Smooth muscle cell of the brain vasculature (primary cell): ENCODE data around the gene PPY.
"Not testable (repeated sequence)": the region's sequence is repeated elsewhere in the genome, so short reads cannot be mapped to it uniquely, and the experiment has no call there.

Source experiments
- DNase-seq: peaks from one replicate; pipeline ENCODE4 v3.0.0-alpha.2; 2012; ENCODE audit warnings: low read depth, low spot score

Gene PPY

DNA sequence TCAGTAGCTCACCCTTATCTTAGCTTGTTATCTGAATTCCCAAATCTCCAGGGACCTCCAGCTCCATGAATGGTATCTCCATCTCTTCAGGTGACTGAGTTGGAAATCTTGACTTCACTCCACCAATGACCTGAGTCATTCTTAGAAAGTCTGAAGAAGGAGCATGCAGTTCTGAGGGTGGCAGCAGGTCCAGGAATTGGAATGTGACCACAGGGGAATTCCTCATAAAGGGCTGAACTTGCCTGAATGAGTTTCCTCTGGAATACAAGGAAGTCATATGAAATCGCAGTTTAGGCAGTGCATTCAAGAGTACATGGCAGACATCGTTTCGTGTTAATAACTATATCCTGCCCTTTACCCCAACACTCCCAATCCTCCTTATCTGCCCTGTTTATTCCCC is 24.0 kb upstream of the PPY start:
- DNase-seq, result no peak

DNA sequence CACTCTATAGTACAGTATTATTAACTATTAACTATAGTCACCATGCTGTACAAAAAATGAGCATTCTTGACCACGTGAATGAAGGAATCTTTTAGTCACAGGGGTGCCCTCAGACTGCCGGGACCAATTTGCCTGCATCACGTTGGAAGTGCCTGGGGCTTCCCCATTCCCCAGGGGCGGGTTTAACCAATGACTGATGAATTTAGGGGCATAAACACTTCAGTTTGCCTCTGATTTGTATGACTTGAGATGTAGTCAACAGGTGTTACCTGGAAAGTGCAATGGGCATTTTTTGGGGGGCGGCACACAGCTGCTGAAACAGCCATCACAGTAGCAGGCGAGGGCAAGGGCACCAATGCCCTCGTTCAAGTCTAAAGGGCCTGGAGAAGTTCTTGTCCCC is 20.2 kb upstream of the PPY start:
- no peak for DNase-seq

DNA sequence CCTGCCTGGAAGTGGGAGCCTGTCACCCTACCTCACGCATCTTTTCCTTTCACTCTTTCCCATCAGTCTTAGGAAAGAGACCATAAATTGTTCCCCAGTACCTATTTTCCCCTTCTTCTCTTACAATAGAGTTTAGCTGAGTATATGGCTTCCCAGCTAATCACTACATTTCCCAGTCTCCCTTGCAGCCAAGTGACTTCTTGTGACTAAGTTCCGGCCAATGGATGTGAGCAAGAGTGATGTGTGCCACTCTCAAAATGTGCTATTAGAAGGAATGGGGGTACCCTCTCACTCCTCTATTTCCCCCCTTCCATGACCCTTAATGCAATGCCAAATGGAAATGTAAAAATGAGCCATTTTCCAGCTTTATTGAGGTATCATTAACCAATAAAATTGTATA is 19.7 kb upstream of the PPY start:
- DNase-seq, result no peak

DNA sequence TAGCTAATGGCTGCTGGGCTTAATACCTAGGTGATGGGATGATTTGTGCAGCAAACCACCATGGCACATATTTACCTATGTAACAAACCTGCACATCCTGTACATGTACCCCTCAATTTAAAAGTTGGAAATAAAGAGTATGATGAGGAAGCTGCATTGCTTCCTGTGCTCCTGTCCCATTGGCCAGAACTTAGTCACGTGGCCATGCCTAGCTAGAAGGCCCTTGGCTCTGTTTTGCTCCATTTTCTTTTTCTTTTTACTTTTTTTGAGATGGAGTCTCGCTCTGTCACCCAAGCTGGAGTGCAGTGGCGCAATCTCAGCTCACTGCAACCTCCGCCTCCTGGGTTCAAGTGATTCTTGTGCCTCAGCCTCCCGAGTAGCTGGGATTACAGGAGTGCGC is 19.0 kb upstream of the PPY start:
- not testable (repeated sequence) for DNase-seq

DNA sequence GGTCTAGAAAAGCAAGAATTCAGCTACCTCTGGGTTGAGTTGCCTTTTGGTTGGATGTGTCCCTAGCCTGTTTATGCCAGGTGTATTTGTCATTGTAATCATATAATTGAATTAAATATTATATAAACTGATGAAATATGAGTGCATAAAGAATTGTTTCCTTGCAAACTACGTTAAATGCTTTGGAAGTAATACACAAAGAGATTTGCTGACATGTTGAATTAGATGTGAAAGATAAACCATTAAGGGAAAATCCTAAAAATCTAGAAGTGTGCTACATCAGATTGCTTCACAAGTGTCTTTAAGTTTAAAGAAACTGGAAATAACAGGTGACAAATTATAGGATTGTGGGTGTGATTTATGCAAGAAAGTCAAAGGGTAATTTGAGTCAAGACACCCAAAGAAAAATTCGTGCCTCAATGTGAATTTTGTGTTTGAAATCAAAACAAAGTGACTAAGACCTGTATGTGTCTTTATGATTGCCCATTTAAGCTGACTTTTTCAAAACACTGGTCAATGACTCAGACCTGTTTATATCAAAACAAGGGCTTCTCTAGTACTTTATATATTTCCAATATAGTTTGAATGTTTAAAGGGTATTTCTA is 16.6 kb upstream of the PPY start:
- DNase-seq, result no peak

DNA sequence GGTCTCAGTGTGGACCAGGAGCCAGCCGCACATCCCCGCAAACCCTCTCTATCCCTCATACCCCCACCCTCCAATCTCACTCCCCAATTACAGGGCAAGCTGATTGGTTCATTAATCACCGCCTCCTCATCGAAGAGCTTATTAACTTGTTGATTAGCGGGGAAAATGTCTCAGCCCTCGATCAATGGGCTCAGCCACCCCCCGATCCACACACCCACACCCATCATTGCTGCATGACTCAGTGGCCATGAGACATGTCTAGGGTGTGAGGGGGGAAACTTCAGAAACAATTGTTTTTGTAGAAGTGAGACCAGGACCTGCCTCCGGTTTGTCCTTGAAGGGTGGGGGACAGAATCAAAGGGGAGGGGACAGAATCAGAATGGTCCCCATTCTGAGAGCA is 13.9 kb upstream of the PPY start:
- DNase-seq, result no peak

DNA sequence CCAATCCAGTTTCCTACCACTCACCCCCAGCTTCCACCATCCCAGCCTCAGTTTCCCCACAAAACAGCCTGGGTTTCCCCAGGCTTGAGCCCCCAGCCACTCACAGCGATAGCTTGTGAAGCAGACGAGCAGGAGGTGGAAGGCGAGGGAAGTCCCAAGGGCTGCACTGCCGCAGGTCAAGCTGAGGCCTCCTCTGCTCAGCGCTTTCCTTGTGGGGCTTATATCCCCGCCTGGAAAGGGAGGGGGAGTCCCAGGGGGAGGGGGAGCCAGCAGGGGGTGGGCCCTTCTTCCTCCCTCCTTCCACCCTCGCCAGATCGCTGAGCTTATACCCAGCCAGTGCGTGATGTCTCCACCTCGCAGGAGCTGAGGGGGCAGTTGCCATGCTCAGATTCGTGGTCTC is 11.5 kb upstream of the PPY start, which contains the start of gene PYY:
PYY (minus strand) TSS at position 195 of the 400 bp plus-strand sequence. CDS start 457 bp downstream, outside the sequence.
- DNase-seq, result no peak

DNA sequence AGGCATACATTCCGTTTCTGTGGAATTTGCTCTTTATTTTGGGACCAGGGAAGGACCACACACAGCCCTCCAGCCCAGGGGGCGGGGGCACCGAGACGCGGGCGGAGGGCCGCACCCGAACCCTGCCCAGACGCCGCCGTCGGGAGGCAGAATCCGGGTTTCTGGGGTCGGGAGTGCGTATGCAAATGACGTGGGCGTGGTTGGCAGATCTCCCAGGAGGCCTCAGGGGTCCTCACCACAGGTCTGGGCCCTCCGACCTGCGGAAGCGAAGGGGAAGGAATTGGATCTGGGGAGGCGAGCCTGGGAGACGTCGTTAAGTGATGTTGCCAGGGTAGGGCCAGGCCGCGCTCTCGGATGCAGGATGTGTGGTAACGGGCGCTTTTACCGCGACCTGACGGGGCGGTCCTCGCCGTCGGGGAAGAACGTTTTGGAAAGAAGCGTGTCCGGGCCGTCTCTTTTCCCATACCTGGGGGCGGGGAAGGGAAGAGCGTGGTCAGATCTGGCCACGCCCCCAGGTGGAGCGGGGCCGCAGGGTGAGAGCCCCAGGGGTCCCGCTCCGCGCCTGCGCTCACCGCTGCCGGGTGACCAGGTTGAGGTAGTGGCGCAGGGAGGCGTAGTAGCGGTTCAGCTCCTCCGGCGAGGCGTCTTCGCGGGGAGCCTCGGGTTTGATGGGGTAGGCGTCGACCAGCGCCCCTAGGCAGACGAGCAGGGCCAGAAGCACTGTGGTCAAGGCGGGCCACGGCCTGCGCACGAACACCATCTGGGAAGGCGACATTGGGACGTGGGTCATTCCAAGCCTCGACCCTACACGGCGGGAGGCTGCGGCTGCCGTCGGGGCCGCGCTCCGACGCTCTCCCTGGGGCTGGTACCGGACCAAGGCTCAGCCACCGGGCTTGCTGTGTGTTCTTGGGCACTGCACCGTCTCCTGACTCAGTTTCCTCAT is 10.7 kb upstream of the PPY start:
- DNase-seq, result no peak

DNA sequence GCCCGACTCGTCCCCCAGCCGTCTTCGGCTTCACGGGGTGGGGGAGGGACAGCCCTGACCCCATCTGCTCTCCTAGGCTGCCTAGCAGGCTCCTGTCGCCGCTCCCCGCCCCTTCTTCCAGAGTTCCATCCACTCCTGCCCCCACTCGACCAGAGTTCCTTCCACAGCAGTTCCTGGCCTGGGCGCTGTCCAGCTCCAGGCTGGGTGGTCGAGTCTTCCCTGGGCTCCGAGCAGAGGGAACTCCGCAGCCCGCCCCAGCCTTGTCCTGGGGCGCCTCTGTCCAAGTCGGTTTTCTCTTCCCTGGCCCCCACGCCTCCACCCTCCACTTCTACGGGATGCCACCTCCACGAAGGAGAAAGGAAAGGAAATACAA is 10.1 kb upstream of the PPY start:
- no peak for DNase-seq

DNA sequence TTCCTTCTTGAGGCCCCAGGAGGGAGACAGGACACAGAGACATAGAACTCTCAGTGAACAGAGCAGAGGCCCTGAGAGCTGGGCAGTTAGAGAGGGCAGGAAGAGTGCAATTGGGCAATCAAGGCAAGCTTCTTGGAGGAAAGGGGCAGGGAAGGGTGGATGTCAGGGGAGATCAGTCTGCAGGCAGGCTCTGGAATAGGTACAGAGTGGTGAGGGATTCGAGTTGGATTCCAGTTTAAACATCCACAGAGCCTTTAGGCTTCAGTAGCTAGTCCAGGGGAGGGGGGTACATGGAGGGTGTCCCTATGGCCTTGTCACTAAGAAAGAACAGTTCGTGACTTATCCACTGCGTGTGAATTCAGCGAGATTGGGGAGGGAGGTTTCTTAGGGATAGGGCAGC is 9.5 kb upstream of the PPY start:
- no peak for DNase-seq

DNA sequence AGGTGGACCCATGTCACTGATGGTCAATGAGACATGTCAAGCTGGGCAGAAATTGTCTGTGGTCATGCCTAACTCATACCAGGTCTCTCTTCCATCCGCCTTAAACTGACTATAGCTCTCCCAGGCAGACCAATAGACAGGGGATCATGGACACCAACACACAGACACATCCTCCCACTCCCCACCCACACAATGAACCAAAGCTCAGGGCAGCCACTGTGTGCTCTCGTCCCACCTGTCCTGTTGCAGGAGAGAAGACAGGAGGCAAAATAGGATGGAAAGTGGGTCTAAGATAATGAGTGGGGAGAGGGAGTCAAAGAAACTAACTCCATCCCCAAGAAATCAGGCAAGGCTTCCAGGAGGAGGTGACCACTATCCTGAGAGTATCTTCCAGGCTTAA is 8.3 kb upstream of the PPY start:
- no peak for DNase-seq

DNA sequence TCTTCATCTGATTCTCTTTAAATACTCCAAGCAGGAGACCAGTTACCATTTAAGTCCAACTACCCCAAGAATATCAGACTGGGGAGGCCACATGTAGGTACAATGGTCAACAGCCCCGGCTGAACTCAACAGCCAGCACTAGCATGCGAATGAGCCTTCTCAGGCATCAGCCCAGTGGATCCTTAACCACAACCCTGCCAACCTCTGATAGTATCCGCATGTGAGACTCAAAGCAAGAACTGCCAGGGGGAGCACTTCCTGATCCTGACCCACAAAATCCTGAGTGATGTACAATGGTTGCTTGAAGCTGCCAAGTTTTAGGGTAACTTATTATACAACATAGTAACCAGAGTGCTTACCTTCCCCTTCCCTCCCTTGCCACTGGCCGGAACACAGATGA is 7.5 kb upstream of the PPY start:
- DNase-seq, result no peak

DNA sequence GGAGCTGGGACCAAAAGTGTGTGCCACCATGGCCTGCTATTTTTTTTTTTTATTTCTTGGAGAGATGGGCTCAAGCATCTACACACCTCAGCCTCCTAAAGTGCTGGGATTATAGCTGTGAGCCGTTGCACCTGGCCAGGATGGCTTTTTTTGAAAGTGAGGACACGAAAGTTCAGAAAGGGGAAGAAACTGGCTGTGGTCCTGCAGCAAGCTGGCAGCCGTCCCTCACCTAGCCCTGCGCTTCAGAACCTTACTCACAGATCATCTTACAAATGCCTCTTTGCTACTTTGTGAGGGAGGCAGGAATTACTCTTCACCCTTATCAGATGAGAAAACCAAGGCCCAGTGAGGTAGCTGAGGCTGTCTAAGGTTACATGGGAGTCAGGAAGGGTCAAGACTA is 4.5 kb upstream of the PPY start:
- no peak for DNase-seq

DNA sequence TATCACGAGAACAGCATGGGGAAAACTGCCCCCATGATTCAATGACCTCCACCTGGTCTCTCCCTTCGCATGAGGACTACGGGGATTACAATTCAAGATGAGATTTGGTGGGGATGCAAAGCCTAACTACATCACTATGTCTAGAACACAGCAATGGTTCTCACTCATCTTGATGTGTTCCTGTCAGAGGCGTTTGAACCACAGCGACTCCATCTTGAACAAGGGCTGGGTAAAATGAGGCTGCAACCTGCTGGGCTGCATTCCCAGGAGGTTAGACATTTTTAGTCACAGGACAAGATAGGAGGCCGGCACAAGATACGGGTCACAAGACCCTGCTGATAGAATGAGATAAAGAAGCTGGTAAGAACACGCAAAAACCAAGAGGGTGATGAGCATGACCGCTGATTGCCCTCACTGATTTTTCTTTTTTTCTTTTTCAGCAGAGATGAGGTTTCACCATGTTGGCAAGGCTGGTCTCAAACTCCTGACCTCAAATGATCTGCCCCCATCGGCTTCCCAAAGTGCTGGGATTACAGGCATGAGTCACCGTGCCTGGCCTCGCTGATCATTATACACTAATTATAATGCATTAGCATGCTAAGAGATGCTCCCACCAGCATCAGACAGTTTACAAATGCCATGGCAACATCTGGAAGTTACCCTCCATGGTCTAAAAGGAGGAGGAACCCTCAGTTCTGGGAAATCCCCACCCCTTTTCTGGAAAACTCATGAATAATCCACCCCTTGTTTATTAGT is 3.0 kb upstream of the PPY start:
- no peak for DNase-seq

DNA sequence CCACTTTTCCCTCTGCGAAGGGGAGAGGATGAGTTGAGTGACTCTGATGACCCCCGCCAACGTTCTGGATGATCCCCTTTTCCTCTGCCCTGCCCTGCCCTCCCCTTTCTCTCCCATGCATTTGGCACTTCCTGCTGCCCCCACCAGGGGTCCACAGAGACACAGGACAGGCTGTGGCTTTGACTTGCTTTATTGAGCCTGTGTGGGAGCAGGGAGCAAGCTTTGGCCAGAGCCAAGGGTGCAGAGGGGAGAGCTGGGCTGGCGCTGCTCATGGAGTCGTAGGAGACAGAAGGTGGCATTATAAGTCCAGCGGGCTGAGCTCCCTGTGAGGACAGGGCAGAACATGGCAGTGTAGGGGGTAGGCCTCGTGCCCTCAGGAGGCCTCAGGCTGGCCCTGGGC is 1.6 kb downstream of the PPY start:
- no peak for DNase-seq

DNA sequence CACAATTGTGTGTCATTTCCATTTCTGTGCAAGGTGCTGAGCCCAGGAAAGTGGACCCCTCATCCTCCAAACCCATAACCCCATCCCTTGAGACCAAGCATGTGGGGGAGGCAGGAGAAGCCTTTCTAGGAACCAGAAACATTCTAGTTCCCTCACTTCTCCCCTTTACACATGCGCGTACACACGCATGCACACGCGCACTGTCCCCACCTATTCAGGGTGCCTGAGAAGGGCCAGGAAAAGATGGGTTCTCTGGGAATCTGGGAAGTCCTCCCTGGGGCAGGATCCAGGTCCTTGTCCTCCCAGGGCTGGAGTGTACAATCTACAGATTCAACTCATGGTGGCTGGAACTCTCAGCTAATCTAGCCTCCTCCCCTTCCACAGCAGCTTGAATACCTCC is 2.4 kb downstream of the PPY start:
- no peak for DNase-seq

DNA sequence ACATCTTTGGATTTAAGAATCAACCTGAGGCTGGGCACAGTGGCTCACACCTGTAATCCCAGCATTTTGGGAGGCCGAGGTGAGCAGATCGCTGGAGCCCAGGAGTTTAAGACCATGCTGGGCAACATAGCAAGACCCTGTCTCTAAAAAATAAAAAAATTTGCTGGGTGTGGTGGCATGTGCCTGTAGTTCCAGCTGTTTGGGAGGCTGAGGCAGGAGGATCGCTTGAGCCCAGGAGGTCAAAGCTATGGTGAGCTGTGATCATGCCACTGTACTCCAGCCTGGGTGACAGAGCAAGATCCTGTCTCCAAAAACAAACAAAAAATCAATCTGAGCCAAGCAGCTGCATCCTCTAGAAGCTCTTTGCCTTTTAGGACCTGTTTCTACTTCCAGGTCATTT is 2.8 kb downstream of the PPY start:
- not testable (repeated sequence) for DNase-seq

DNA sequence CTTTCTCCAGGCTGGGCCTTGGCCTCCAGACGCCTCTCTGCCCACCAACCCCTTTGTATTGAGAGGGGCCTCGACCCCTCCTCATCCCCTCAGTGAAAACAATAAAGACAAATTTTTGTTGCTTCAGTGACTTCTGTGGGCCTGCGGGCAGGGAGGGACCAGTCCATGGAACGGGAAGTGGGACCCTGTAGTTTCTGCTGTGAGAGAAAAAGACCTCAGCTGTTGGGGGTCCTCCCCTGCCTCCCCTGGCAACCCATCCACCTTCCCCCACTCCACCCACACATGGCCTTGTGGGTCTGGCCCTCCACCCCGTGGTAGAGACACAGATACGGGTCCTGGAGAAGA is 3.5 kb downstream of the PPY start:
- no peak for DNase-seq

DNA sequence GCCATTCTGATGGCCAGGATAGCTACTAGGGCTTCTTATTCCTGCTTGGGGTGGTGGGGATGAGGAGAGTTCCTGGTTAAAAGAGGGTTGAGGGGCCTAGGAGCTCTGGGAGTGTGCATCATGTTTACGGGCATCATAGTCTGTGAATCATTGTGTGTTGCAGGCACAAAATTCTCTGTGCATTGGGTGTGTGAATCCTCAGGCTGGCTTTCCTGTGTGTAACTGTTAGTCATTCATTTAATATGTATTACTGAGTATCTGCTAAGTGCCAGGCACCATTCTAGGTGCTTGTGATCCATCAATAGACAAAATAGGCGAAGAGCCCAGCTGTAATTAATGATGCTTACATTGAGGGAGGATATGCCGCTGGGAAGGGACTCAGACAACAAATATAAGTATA is 5.8 kb downstream of the PPY start:
- DNase-seq, result no peak

DNA sequence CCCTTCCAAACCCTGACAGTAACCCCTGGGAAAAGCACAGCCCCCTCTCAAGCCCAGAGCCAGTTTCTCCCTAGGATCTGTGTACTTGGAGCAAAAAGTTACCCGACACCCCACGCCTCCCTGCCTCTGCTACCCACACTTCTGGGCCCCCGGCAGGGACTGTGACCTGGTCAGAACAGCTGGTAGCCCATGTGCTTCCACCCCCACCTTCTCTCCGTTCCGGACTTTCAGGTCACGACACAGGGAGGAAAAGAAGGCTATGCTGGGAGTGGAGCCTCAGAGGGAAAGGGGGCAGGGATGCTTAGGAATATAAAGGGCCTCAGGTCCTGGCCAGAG is 6.4 kb downstream of the PPY start:
- DNase-seq, result no peak

DNA sequence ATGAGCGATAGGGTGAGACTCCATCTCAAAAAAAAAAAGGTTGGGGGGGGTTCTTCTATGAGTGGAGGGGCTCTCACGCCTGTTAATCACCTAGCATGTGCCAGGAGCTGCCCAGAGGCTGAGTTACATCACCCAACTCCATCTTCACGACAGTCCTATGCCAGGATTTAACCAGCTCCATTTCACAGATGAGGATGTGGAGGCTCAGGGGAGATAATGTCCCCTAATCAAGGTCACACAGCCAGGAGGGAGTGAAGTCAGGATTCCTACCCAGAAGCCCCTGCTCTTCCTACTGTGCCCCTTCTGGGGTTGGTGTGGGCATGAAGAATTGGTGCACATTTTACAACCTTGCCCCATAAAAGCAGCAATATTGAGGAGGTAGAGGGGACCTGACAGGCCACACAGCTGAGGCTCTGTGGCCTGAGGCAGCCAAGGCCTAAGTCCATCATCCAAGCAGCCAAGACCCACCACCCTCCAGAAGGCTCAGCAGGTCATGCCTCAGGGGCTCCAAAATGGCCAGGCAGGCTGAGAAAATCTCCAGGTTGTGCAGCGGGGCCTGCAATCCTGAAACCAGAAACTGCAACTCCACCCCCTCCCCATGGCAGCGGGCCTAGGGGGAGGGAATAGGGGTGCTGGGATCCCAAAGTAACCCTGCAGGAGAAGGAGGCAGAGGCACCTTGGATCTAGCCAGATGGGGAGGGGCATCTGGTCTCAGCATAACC is 6.9 kb downstream of the PPY start:
- no peak for DNase-seq

DNA sequence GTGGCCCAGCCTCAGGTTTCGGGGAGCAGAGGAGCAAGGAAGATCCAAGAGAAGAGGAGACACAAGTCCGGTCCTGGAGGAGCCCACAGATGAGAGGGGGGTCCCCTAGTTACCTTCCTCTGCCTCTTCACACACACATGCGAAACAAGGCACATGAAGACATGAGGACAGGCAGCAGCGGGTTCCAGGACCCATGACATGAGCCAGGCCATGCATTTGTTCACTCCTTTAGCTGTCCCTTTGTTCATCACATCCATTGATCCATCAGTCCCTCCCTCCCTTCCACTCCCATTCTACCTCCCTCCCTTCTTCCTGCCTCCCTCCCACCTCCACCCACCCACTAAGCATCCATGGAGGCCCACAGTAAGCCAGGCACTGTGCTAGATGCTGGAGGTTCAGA is 9.4 kb downstream of the PPY start:
- DNase-seq, result no peak
